ENCODE results near the gene EIF5. TPM values are rescaled to one million over a fixed set of nuclear protein-coding genes. Genes with fewer than 3 reads are reported as not detected.

Gene EIF5
- total and polyA plus RNA-seq, 2 donors (not counting 3 experiments of a cell fraction or from before 2014, with no cell fraction given), result 175 to 313 TPM

DNA sequence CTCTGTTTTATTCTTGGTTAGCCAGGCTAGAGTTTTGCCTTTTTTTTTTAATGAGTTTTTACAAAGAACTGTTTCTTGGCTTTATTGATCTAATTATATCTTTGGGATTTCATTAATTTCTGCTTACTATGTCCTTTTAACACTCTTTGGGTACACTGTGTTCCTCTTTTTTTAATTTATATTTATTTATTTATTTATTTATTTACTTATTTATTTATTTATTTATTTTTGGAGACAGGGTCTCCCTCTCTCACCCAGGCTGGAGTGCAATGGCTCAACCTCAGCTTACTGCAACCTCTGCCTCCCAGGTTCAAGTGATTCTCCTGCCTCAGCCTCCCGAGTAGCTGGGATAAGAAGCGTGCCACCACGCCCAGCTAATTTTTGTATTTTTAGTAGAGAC is 36.0 kb downstream of the EIF5 start:
- POLR2A ChIA-PET, result no interaction called here

More for the DNA sequence above, 36.0 kb downstream of the EIF5 start:
- H3K4me2 ChIP-seq (ENCODE audit: insufficient read depth, low read length), result no peak overlapping the region
- TF ChIP-seq GATA2 (IDR thresholded peaks at IDR 0.05; ENCODE audit: insufficient read depth, insufficient read length, low read depth, low read length), result no peak
- TF ChIP-seq POLR2A (IDR thresholded peaks at IDR 0.05; ENCODE audit: low read depth, low read length), result no peak
- no peak for TF ChIP-seq EZH2 (IDR thresholded peaks at IDR 0.05; ENCODE audit: borderline replicate concordance, low read depth, low read length, severe bottlenecking)
- TF ChIP-seq, protein P1, sequence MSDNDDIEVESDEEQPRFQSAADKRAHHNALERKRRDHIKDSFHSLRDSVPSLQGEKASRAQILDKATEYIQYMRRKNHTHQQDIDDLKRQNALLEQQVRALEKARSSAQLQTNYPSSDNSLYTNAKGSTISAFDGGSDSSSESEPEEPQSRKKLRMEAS (IDR thresholded peaks at IDR 0.05; ENCODE audit: insufficient read depth, insufficient read length), result no peak
- TF ChIP-seq FOS (IDR thresholded peaks at IDR 0.05; ENCODE audit: borderline replicate concordance, insufficient read depth, low read length), result no peak
- no peak for TF ChIP-seq JUN (IDR thresholded peaks at IDR 0.05; ENCODE audit: borderline replicate concordance, insufficient read depth, insufficient read length, low read depth)
- TF ChIP-seq, protein P2, sequence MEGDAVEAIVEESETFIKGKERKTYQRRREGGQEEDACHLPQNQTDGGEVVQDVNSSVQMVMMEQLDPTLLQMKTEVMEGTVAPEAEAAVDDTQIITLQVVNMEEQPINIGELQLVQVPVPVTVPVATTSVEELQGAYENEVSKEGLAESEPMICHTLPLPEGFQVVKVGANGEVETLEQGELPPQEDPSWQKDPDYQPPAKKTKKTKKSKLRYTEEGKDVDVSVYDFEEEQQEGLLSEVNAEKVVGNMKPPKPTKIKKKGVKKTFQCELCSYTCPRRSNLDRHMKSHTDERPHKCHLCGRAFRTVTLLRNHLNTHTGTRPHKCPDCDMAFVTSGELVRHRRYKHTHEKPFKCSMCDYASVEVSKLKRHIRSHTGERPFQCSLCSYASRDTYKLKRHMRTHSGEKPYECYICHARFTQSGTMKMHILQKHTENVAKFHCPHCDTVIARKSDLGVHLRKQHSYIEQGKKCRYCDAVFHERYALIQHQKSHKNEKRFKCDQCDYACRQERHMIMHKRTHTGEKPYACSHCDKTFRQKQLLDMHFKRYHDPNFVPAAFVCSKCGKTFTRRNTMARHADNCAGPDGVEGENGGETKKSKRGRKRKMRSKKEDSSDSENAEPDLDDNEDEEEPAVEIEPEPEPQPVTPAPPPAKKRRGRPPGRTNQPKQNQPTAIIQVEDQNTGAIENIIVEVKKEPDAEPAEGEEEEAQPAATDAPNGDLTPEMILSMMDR (IDR thresholded peaks at IDR 0.05; ENCODE audit: extremely low read depth in 1 of 2, insufficient read depth in 1 of 2, low read depth in 1 of 2, low read length in 2 of 2), result no peak
- no peak for TF ChIP-seq POLR2AphosphoS5 (IDR thresholded peaks at IDR 0.05; ENCODE audit: insufficient read depth, low read depth, low read length)
- no peak for TF ChIP-seq MYC (IDR thresholded peaks at IDR 0.05; ENCODE audit: low read depth, low read length)
- dilution Hi-C loops (cut with MboI; ENCODE audit: extremely low pct_ligation_motif_present, low sequenced_read_pairs) (no loop called here), intact Hi-C loops (cut with micrococcal nuclease) (no loop called here)
- BruUV-seq (replicated peaks), result no TSS peak
- no peaks in the 10 kb centered on the region for H3K27me3 ChIP-seq (ENCODE audit: control insufficient read depth in 2 of 2, insufficient read depth in 2 of 2, low read length in 2 of 2)
- no peak overlapping the region for H3K4me3 ChIP-seq (replicated peaks in 1 of 3; ENCODE audit: insufficient read depth in 1 of 3, low read depth in 1 of 3, low read length in 3 of 3)
- H3K36me3 ChIP-seq (ENCODE audit: control insufficient read depth in 2 of 2, extremely low read depth in 1 of 2, insufficient read depth in 2 of 2, low read length in 2 of 2), result no peaks in the 10 kb centered on the region
- no peak overlapping the region for H3K9ac ChIP-seq (replicated peaks; ENCODE audit: extremely low read depth, insufficient read depth, low read length)
- H2AFZ ChIP-seq (ENCODE audit: low read depth, low read length), result no peak overlapping the region
- FAIRE-seq (no peak), DNase-seq (ENCODE audit: low read depth, low spot score) (no peak)
- H3K4me1 ChIP-seq (ENCODE audit: control insufficient read depth, extremely low read depth, insufficient read depth, low read length), result peaks cover 4% of the 10 kb centered on the region
- H3K27ac ChIP-seq (ENCODE audit: insufficient read depth, low read depth, low read length), result no peak overlapping the region
- H3K9me3 ChIP-seq (replicated peaks; ENCODE audit: control insufficient read depth, insufficient read depth, low read length), result no peaks in the 10 kb centered on the region
- no peaks in the 10 kb centered on the region for H4K20me1 ChIP-seq (replicated peaks; ENCODE audit: control insufficient read depth, extremely low read depth, insufficient read depth, low read length)
- CTCF ChIA-PET, result interaction anchor here (1.3 to 3.4 kb wide), 2 partner anchors 9 to 21 kb away, joined by 4 to 11 read pairs; no protein-coding TSS in a partner anchor
- H3K9me1 ChIP-seq (replicated peaks; ENCODE audit: control insufficient read depth, extremely low read depth, insufficient read depth, low read length), result no peaks in the 10 kb centered on the region
- no peaks in the 10 kb centered on the region for H3K79me2 ChIP-seq (ENCODE audit: control insufficient read depth, insufficient read depth, low read length)

Measured in endothelial cell of umbilical vein (primary cell).